Keratinocyte (primary cell): Measurements from ENCODE around the gene RNASE9.

ENCODE experiments used
- EZH2 ChIP-seq: IDR thresholded peaks from one replicate; pipeline ENCODE4 v1.6.1; 2012; ENCODE audit warnings: inconsistent platforms, mild to moderate bottlenecking, low read length, moderate library complexity
- TF ChIP-seq, protein P1 (sequence below), 3 experiments: IDR thresholded peaks in 1 of 3; conservative IDR thresholded peaks in 1 of 3; optimal IDR thresholded peaks in 1 of 3; 2 replicates in 2 of 3; 3 replicates in 1 of 3; pipeline versions ENCODE3 to v1.5.1; 2011; ENCODE audit warnings: low read length in 3 of 3, mild to moderate bottlenecking in 3 of 3, moderate library complexity in 2 of 3, control low read depth in 1 of 3, inconsistent platforms in 1 of 3; ENCODE audit not compliant: insufficient read depth in 2 of 3; ENCODE audit errors: extremely low read depth in 1 of 3

- TF ChIP-seq, protein P1, sequence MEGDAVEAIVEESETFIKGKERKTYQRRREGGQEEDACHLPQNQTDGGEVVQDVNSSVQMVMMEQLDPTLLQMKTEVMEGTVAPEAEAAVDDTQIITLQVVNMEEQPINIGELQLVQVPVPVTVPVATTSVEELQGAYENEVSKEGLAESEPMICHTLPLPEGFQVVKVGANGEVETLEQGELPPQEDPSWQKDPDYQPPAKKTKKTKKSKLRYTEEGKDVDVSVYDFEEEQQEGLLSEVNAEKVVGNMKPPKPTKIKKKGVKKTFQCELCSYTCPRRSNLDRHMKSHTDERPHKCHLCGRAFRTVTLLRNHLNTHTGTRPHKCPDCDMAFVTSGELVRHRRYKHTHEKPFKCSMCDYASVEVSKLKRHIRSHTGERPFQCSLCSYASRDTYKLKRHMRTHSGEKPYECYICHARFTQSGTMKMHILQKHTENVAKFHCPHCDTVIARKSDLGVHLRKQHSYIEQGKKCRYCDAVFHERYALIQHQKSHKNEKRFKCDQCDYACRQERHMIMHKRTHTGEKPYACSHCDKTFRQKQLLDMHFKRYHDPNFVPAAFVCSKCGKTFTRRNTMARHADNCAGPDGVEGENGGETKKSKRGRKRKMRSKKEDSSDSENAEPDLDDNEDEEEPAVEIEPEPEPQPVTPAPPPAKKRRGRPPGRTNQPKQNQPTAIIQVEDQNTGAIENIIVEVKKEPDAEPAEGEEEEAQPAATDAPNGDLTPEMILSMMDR (optimal IDR thresholded peaks at IDR 0.05 in 1 of 3, IDR thresholded peaks at IDR 0.05 in 1 of 3, conservative IDR thresholded peaks at IDR 0.05 in 1 of 3; ENCODE audit: extremely low read depth in 1 of 3, insufficient read depth in 2 of 3, low read length in 3 of 3), result no peak
- TF ChIP-seq EZH2, result no peak
These were observed 1.4 kb downstream of the RNASE9 start for GRCh38 chr14:20559461-20559904.
